Measurements from ENCODE around the gene CHST6.
"Not testable (repeated sequence)": the region's sequence is repeated elsewhere in the genome, so short reads cannot be mapped to it uniquely, and the experiment has no call there.

Gene CHST6

GRCh38 chr16:75501820-75502219 lies 6.6 kb upstream of the CHST6 start:
- not testable (repeated sequence) for H3K4me1 ChIP-seq (ENCODE audit: control insufficient read depth, insufficient read depth, low read length); H3K9me3 ChIP-seq (ENCODE audit: control insufficient read depth, low read length); H3K27me3 ChIP-seq (replicated peaks; ENCODE audit: control insufficient read depth, insufficient read depth, low read length); H3K36me3 ChIP-seq (ENCODE audit: control insufficient read depth, insufficient read depth, low read length, severe bottlenecking); H3K9ac ChIP-seq (ENCODE audit: low read length); H3K4me3 ChIP-seq (ENCODE audit: low read length)
- DNase-seq (ENCODE audit: low read depth), result peak; percentile 68

- peaks cover 7% of the 10 kb centered on the region for H3K4me1 ChIP-seq (ENCODE audit: control insufficient read depth, insufficient read depth, low read length)
- no peak for DNase-seq (ENCODE audit: low read depth)
Measured at GRCh38 chr16:75501359-75501758, 6.1 kb upstream of the CHST6 start.

GRCh38 chr16:75498605-75499322 lies 3.5 kb upstream of the CHST6 start:
- not testable (repeated sequence) for H3K36me3 ChIP-seq (ENCODE audit: control insufficient read depth, insufficient read depth, low read length, severe bottlenecking); H3K4me1 ChIP-seq (ENCODE audit: control insufficient read depth, insufficient read depth, low read length); H3K9ac ChIP-seq (ENCODE audit: low read length); DNase-seq (ENCODE audit: low read depth); H3K4me3 ChIP-seq (ENCODE audit: low read length); H3K9me3 ChIP-seq (ENCODE audit: control insufficient read depth, low read length)
- peaks cover 11% of the 10 kb centered on the region for H3K27me3 ChIP-seq (replicated peaks; ENCODE audit: control insufficient read depth, insufficient read depth, low read length)

More at GRCh38 chr16:75501359-75501758, 6.1 kb upstream of the CHST6 start:
- Histone ChIP-seq H3K4me3 (ENCODE audit: low read length) (no peak overlapping the region), H3K36me3 (ENCODE audit: control insufficient read depth, insufficient read depth, low read length, severe bottlenecking) (no peaks in the 10 kb centered on the region), H3K9me3 (ENCODE audit: control insufficient read depth, low read length) (no peaks in the 10 kb centered on the region), H3K9ac (ENCODE audit: low read length) (no peak overlapping the region), H3K27me3 (replicated peaks; ENCODE audit: control insufficient read depth, insufficient read depth, low read length) (no peaks in the 10 kb centered on the region)

- no peak overlapping the region for H3K9ac ChIP-seq (ENCODE audit: low read length)
- no peak for DNase-seq (ENCODE audit: low read depth)
- H3K27me3 ChIP-seq (replicated peaks; ENCODE audit: control insufficient read depth, insufficient read depth, low read length), result peaks cover 22% of the 10 kb centered on the region
- no peaks in the 10 kb centered on the region for H3K36me3 ChIP-seq (ENCODE audit: control insufficient read depth, insufficient read depth, low read length, severe bottlenecking)
- no peaks in the 10 kb centered on the region for H3K9me3 ChIP-seq (ENCODE audit: control insufficient read depth, low read length)
- H3K4me1 ChIP-seq (ENCODE audit: control insufficient read depth, insufficient read depth, low read length), result peaks cover 4% of the 10 kb centered on the region
- no peak overlapping the region for H3K4me3 ChIP-seq (ENCODE audit: low read length)
Measured at GRCh38 chr16:75497558-75497957, 2.3 kb upstream of the CHST6 start.

- no peak for DNase-seq (ENCODE audit: low read depth)
- peaks cover 23% of the 10 kb centered on the region for H3K27me3 ChIP-seq (replicated peaks; ENCODE audit: control insufficient read depth, insufficient read depth, low read length)
- H3K9ac ChIP-seq (ENCODE audit: low read length), result no peak overlapping the region
- no peaks in the 10 kb centered on the region for H3K9me3 ChIP-seq (ENCODE audit: control insufficient read depth, low read length)
- H3K4me3 ChIP-seq (ENCODE audit: low read length), result peak overlapping the region; percentile 68
- peaks cover 4% of the 10 kb centered on the region for H3K4me1 ChIP-seq (ENCODE audit: control insufficient read depth, insufficient read depth, low read length)
- no peaks in the 10 kb centered on the region for H3K36me3 ChIP-seq (ENCODE audit: control insufficient read depth, insufficient read depth, low read length, severe bottlenecking)
Measured at GRCh38 chr16:75494661-75495075, 573 bp downstream of the CHST6 start.

- Histone ChIP-seq H3K36me3 (ENCODE audit: control insufficient read depth, insufficient read depth, low read length, severe bottlenecking) (no peaks in the 10 kb centered on the region), H3K4me1 (ENCODE audit: control insufficient read depth, insufficient read depth, low read length) (peaks cover 4% of the 10 kb centered on the region), H3K9me3 (ENCODE audit: control insufficient read depth, low read length) (no peaks in the 10 kb centered on the region), H3K27me3 (replicated peaks; ENCODE audit: control insufficient read depth, insufficient read depth, low read length) (peaks cover 23% of the 10 kb centered on the region), H3K9ac (ENCODE audit: low read length) (no peak overlapping the region), H3K4me3 (ENCODE audit: low read length) (peak overlapping the region; percentile 68)
- DNase-seq (ENCODE audit: low read depth), result no peak
Measured at GRCh38 chr16:75494184-75494583, 1.1 kb downstream of the CHST6 start.

GRCh38 chr16:75491876-75492275 lies 3.4 kb downstream of the CHST6 start:
- Histone ChIP-seq H3K27me3 (replicated peaks; ENCODE audit: control insufficient read depth, insufficient read depth, low read length) (peaks cover 23% of the 10 kb centered on the region), H3K9ac (ENCODE audit: low read length) (no peak overlapping the region), H3K9me3 (ENCODE audit: control insufficient read depth, low read length) (no peaks in the 10 kb centered on the region), H3K4me3 (ENCODE audit: low read length) (no peak overlapping the region), H3K4me1 (ENCODE audit: control insufficient read depth, insufficient read depth, low read length) (peaks cover 4% of the 10 kb centered on the region), H3K36me3 (ENCODE audit: control insufficient read depth, insufficient read depth, low read length, severe bottlenecking) (no peaks in the 10 kb centered on the region)
- DNase-seq (ENCODE audit: low read depth), result peak; percentile 30

- no peak for DNase-seq (ENCODE audit: low read depth)
- Histone ChIP-seq H3K36me3 (ENCODE audit: control insufficient read depth, insufficient read depth, low read length, severe bottlenecking) (no peaks in the 10 kb centered on the region), H3K27me3 (replicated peaks; ENCODE audit: control insufficient read depth, insufficient read depth, low read length) (peaks cover 7% of the 10 kb centered on the region), H3K9ac (ENCODE audit: low read length) (no peak overlapping the region), H3K4me3 (ENCODE audit: low read length) (no peak overlapping the region), H3K4me1 (ENCODE audit: control insufficient read depth, insufficient read depth, low read length) (no peaks in the 10 kb centered on the region), H3K9me3 (ENCODE audit: control insufficient read depth, low read length) (no peaks in the 10 kb centered on the region)
Measured at GRCh38 chr16:75488322-75488721, 6.9 kb downstream of the CHST6 start.

GRCh38 chr16:75486676-75487313 lies 8.4 kb downstream of the CHST6 start:
- Histone ChIP-seq H3K4me3 (ENCODE audit: low read length) (no peak overlapping the region), H3K4me1 (ENCODE audit: control insufficient read depth, insufficient read depth, low read length) (no peaks in the 10 kb centered on the region), H3K9ac (ENCODE audit: low read length) (no peak overlapping the region), H3K36me3 (ENCODE audit: control insufficient read depth, insufficient read depth, low read length, severe bottlenecking) (no peaks in the 10 kb centered on the region), H3K27me3 (replicated peaks; ENCODE audit: control insufficient read depth, insufficient read depth, low read length) (peaks cover 9% of the 10 kb centered on the region), H3K9me3 (ENCODE audit: control insufficient read depth, low read length) (no peaks in the 10 kb centered on the region)
- no peak for DNase-seq (ENCODE audit: low read depth)

- DNase-seq (ENCODE audit: low read depth), result no peak
- Histone ChIP-seq H3K4me3 (ENCODE audit: low read length) (no peak overlapping the region), H3K36me3 (ENCODE audit: control insufficient read depth, insufficient read depth, low read length, severe bottlenecking) (no peaks in the 10 kb centered on the region), H3K9me3 (ENCODE audit: control insufficient read depth, low read length) (no peaks in the 10 kb centered on the region), H3K9ac (ENCODE audit: low read length) (no peak overlapping the region), H3K4me1 (ENCODE audit: control insufficient read depth, insufficient read depth, low read length) (no peaks in the 10 kb centered on the region), H3K27me3 (replicated peaks; ENCODE audit: control insufficient read depth, insufficient read depth, low read length) (peaks cover 13% of the 10 kb centered on the region)
Measured at GRCh38 chr16:75486014-75486675, 9.1 kb downstream of the CHST6 start.

- no peak overlapping the region for H3K9ac ChIP-seq (ENCODE audit: low read length)
- no peaks in the 10 kb centered on the region for H3K4me1 ChIP-seq (ENCODE audit: control insufficient read depth, insufficient read depth, low read length)
- H3K36me3 ChIP-seq (ENCODE audit: control insufficient read depth, insufficient read depth, low read length, severe bottlenecking), result no peaks in the 10 kb centered on the region
- peaks cover 13% of the 10 kb centered on the region for H3K27me3 ChIP-seq (replicated peaks; ENCODE audit: control insufficient read depth, insufficient read depth, low read length)
- no peak overlapping the region for H3K4me3 ChIP-seq (ENCODE audit: low read length)
- no peak for DNase-seq (ENCODE audit: low read depth)
- no peaks in the 10 kb centered on the region for H3K9me3 ChIP-seq (ENCODE audit: control insufficient read depth, low read length)
Measured at GRCh38 chr16:75485230-75486013, 9.8 kb downstream of the CHST6 start.

All from adipocyte (in vitro differentiated cells).